ENCODE results near the gene SLC38A10. TPM values are rescaled to one million over a fixed set of nuclear protein-coding genes. Genes with fewer than 3 reads are reported as not detected.

The SLC38A10 gene
- total and polyA plus RNA-seq, 2 of the 13 experiments (the other 11 are each of a cell fraction or from before 2014, with no cell fraction given) = 23.4 to 55.8 TPM

DNA sequence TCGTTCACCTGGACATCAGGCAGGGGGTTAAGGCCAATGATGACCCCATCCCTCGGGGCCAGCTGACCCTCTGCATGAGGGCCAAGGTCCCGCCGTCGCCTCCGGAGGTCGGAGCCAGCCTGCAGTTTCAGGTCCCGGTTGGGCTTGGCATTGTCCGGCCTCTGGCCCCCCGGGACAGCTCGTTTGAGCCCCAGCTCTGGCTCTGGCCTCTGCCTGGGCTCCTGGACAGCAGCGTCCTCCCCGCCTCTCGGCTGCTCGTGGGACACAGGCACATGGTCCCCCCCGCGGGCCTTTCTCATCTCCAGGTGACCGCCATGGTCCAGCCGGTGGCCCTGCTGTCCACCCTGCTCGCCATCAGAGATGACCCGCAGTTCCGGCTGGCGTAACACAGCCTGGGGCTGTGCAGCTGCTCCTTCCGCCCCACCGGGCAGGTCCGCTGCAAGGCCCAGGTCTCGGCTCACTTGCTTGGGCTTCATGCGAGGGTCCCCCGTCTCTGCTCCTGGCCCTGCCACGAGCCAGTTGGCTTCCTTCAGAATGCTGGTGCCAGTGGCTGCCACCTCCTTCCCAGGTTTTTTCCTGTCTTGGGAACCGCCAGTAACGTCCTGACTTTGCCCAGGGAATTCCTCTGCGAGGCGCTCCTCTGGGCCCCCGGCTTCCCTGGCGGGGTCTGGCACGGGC is 49.3 kb downstream of the SLC38A10 start (continued):
- TF ChIP-seq, protein P1, sequence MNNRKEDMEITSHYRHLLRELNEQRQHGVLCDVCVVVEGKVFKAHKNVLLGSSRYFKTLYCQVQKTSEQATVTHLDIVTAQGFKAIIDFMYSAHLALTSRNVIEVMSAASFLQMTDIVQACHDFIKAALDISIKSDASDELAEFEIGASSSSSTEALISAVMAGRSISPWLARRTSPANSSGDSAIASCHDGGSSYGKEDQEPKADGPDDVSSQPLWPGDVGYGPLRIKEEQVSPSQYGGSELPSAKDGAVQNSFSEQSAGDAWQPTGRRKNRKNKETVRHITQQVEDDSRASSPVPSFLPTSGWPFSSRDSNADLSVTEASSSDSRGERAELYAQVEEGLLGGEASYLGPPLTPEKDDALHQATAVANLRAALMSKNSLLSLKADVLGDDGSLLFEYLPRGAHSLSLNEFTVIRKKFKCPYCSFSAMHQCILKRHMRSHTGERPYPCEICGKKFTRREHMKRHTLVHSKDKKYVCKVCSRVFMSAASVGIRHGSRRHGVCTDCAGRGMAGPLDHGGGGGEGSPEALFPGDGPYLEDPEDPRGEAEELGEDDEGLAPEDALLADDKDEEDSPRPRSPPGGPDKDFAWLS (CRISPR knock-in tag; IDR thresholded peaks at IDR 0.05; ENCODE audit: borderline replicate concordance) = no peak
- 0 out of 2 replicates have a peak, but pooled peaks have one; percentile 19 for TF ChIP-seq ZNF776 (CRISPR knock-in tag; IDR thresholded peaks at IDR 0.05)
- TF ChIP-seq SMYD3 (CRISPR knock-in tag; IDR thresholded peaks at IDR 0.05) = no peak
- TF ChIP-seq CCAR2 (optimal IDR thresholded peaks at IDR 0.05; ENCODE audit: low read depth, low read length) = no peak

DNA sequence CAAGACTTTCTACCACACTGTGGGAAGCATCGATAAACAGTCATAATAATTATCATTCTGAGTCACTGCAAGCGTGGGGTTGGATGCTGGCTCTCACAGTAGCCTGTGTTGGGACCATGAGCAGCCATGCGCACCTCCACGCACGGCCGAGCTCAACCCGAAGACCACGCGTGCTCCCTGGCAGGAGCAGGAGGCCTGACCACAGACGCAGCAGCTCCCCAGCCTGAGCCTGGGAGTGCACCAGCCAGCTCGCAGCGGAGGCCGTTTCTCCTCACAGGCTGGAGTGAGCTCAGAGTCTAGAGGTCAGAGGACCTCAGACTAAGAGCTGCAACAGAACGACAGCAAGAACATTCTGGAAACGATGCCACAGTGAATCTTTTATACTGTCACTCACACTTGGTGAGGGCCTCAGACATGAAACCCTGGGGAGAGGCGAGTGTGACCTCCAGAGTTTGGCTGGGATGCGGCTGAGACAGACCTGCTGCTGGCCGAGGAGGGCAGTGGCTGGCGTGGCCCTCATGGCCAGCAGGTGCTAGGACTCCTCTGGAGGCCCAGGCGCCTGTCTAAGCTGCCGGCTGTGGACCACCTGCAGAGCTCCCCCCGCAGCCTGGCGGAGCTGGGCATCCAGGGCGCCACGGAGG is 50.0 kb downstream of the SLC38A10 start:
- Histone ChIP-seq H3K4me1 (ENCODE audit: insufficient read depth, low read length) (peaks cover 34% of the 10 kb centered on the region), H3K4me3 (replicated peaks in 1 of 3; ENCODE audit: insufficient read depth in 1 of 3, low read depth in 2 of 3, low read length in 3 of 3) (peak overlapping the region in 1 of 3 experiments; percentile 41; a peak in 1 of 6 replicates), H3K4me2 (ENCODE audit: low read depth, low read length) (peak overlapping the region; percentile 57), H3K27me3 (ENCODE audit: control insufficient read depth in 1 of 2, insufficient read depth in 2 of 2, low read length in 2 of 2) (no peaks in the 10 kb centered on the region), H4K20me1 (ENCODE audit: insufficient read depth, low read length) (peaks cover 4% of the 10 kb centered on the region; the same call in 1 of the 2 replicates), H3K9ac (ENCODE audit: insufficient read depth, low read depth, low read length) (no peak overlapping the region; the same call in 1 of the 2 replicates), H3K36me3 (replicated peaks in 1 of 2; ENCODE audit: control insufficient read depth in 1 of 2, insufficient read depth in 2 of 2, low read length in 2 of 2) (peaks cover 5 to 9% of the 10 kb centered on the region in 2 experiments; a peak in 2 of 5 replicates), H3K79me2 (ENCODE audit: insufficient read depth, low read length) (peaks cover 13% of the 10 kb centered on the region), H2AFZ (ENCODE audit: low read length) (no peak overlapping the region), H3K9me3 (ENCODE audit: low read length) (no peaks in the 10 kb centered on the region), H3K27ac (ENCODE audit: extremely low read length, insufficient read depth, low read length) (peak overlapping the region; percentile 53)
- DNase-seq (ENCODE audit: low spot score) (no peak), FAIRE-seq (peak; percentile 68), ATAC-seq (peak; percentile 55)
- WGBS (ENCODE audit: low lambda C conversion rate) = 39% methylated on average over 22 of the region's 25 CpGs
- no TSS peak for BruUV-seq (replicated peaks)
- ChIA-PET POLR2A (interaction anchor here (0.9 kb wide), 1 partner anchor 152 kb away, joined by 3 read pairs; no protein-coding TSS in a partner anchor), CTCF (ENCODE audit: low intra/inter-chr PET ratio, low total read pairs) (no interaction called here)
- intact Hi-C loops (cut with micrococcal nuclease; ENCODE audit: unreplicated experiment) = no loop called here
- in situ Hi-C loops (cut with HindIII; ENCODE audit: extremely low pct_ligation_motif_present, low pct_unique_long_range_greater_than_20kb) = no loop called here
- TF ChIP-seq AGO1 (IDR thresholded peaks at IDR 0.05; ENCODE audit: low read depth, low read length, poor library complexity, severe bottlenecking) (peak; percentile 95), MAF1 (CRISPR knock-in tag; IDR thresholded peaks at IDR 0.05; ENCODE audit: borderline replicate concordance) (no peak), ZNF619 (CRISPR knock-in tag; IDR thresholded peaks at IDR 0.05) (no peak), GABPA (IDR thresholded peaks at IDR 0.05; ENCODE audit: low read depth, low read length) (no peak), GABPA (CRISPR knock-in tag; IDR thresholded peaks at IDR 0.05; ENCODE audit: low read depth) (no peak), SPEN (CRISPR knock-in tag; IDR thresholded peaks at IDR 0.05; ENCODE audit: low read depth) (no peak; the same call in 1 of the 2 replicates), NFYB (CRISPR knock-in tag; IDR thresholded peaks at IDR 0.05) (no peak), KLF16 (CRISPR knock-in tag; IDR thresholded peaks at IDR 0.05) (no peak), SRSF1 (optimal IDR thresholded peaks at IDR 0.05; ENCODE audit: low read depth, low read length) (no peak), MAZ (IDR thresholded peaks at IDR 0.05; ENCODE audit: borderline replicate concordance, low read depth, low read length) (no peak), MAZ (CRISPR knock-in tag; IDR thresholded peaks at IDR 0.05; ENCODE audit: low read depth) (peak; percentile 19; the same call in 1 of the 2 replicates), POLR2A (IDR thresholded peaks at IDR 0.05; ENCODE audit: insufficient read depth in 1 of 2, low read depth in 2 of 2, low read length in 2 of 2) (peak in 1 of 2 experiments; percentile 26; a peak in 2 of 4 replicates), CHD2 (IDR thresholded peaks at IDR 0.05; ENCODE audit: low read depth, low read length) (no peak), SMC3 (IDR thresholded peaks at IDR 0.05; ENCODE audit: low read length) (no peak)
- TF ChIP-seq, protein P2, sequence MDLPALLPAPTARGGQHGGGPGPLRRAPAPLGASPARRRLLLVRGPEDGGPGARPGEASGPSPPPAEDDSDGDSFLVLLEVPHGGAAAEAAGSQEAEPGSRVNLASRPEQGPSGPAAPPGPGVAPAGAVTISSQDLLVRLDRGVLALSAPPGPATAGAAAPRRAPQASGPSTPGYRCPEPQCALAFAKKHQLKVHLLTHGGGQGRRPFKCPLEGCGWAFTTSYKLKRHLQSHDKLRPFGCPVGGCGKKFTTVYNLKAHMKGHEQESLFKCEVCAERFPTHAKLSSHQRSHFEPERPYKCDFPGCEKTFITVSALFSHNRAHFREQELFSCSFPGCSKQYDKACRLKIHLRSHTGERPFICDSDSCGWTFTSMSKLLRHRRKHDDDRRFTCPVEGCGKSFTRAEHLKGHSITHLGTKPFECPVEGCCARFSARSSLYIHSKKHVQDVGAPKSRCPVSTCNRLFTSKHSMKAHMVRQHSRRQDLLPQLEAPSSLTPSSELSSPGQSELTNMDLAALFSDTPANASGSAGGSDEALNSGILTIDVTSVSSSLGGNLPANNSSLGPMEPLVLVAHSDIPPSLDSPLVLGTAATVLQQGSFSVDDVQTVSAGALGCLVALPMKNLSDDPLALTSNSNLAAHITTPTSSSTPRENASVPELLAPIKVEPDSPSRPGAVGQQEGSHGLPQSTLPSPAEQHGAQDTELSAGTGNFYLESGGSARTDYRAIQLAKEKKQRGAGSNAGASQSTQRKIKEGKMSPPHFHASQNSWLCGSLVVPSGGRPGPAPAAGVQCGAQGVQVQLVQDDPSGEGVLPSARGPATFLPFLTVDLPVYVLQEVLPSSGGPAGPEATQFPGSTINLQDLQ (CRISPR knock-in tag; IDR thresholded peaks at IDR 0.05) = no peak

Data from HepG2 (cell line).